Head of caudate nucleus (tissue), 42 donors: ENCODE measurements around the gene PTGS2.
A peak's percentile ranks its signal among the peaks of the same experiment; 100 is the strongest.
"Not testable (repeated sequence)": the region's sequence is repeated elsewhere in the genome, so short reads cannot be mapped to it uniquely, and the experiment has no call there.

Source experiments
- DNase-seq, 42 donors: peaks; one replicate each; pipeline versions ENCODE4 v3.0.0 to v3.0.0-alpha.2; 2020 to 2021; ENCODE audit warnings: mixed read lengths in 7 of 42
- intact Hi-C: fragments of 100-400 bp; cut with DNase I; formaldehyde crosslinking; loops from one replicate; pipeline ENCODE4 v1.15.0; 2022

The PTGS2 gene

GRCh38 chr1:186671136-186671825 is 8.9 kb downstream of the PTGS2 start:
- intact Hi-C loops, result no loop called here
- DNase-seq, result no peak

GRCh38 chr1:186670297-186671135 is 9.7 kb downstream of the PTGS2 start:
- DNase-seq, result no peak
- intact Hi-C loops, result no loop called here

GRCh38 chr1:186669784-186670183 is 10.4 kb downstream of the PTGS2 start:
- DNase-seq, intact Hi-C loops: not testable (repeated sequence)

GRCh38 chr1:186664217-186664616 is 16.0 kb downstream of the PTGS2 start:
- intact Hi-C loops, DNase-seq: not testable (repeated sequence)

GRCh38 chr1:186662752-186663151 is 17.5 kb downstream of the PTGS2 start:
- intact Hi-C loops, result no loop called here
- DNase-seq, result no peak

DNA sequence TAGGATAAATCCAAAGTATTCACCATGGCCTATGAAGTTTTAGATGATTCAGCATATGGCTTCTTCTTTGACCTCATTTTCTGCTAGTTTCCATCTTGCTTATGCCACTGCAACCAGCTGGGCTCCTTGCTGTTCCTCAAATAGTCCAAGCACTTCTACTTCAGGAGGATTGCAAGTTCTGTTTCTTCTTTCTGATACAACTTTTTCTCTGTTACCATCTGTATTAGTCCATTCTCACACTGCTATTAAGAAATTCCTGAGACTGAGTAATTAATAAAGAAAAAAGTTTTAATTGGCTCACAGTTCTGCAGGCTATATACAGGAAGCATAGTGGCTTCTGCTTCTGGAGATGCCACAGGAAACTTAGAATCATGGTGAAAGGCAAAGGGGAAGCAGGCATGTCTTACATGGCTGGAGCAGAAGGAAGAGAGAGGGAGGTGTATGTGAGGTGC is 20.3 kb downstream of the PTGS2 start:
- intact Hi-C loops, result no loop called here

DNA sequence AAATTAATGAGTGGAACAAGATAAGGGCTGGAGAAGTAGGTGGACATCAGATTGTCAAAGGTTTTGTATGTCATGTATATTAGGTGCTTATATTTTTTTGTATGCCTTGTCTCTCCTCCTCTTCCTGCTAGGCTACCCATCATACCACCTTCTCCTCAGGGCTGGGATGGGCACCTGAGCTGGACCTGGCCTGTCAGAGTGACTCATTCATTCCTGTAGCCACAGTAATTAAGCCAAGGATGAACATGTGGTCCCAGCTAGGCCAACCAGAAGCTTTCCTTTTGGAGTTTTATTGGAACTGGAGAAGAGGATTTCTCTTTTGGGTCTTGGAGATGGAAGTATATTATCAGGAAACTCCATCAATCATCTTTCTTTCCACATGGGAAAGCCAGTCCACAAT is 21.2 kb downstream of the PTGS2 start:
- intact Hi-C loops, result no loop called here

More for the DNA sequence above, 20.3 kb downstream of the PTGS2 start:
- DNase-seq, result no peak

DNA sequence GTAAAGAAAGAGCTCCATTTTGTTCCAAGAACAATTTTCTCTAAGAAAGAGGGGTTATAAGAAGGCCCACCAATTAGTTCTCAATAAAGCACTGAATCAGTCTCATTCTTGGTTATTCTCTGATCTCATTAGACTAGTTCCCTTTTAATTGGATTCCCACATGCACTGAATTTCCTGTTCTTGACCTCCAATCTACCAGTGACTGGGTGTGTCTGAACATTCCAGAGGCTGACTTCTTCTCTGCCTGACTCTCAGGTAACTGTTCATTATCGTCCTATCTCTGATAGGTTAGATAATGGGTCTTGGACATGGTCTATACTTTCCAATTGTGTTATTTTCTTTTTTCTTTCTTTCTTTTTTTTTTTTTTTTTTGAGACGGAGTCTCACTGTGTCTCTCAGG is 22.7 kb downstream of the PTGS2 start:
- intact Hi-C loops, result no loop called here

More for the DNA sequence above, 21.2 kb downstream of the PTGS2 start:
- no peak for DNase-seq

GRCh38 chr1:186655876-186656275 is 24.3 kb downstream of the PTGS2 start:
- DNase-seq, result no peak
- intact Hi-C loops, result no loop called here

More for the DNA sequence above, 22.7 kb downstream of the PTGS2 start:
- DNase-seq, result no peak

DNA sequence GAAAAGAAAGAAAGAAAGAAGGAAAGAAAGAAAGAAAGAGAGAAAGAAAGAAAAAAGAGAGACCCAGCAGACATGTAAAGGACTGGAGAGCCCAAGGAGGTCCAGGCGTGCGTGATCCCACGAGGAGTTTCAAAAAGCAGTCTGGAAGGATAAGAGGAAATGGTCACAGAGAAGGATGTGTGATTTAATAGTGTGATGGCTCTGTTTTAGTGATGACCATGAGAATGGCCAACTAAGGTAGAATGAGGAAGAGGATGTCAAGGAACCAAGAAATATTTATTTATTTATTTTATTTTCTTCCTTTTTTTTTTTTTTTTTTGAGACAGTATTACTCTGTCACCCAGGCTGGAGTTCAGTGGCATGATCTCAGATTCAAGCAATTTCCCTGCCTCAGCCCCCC is 25.5 kb downstream of the PTGS2 start:
- DNase-seq, result no peak
- intact Hi-C loops, result no loop called here

DNA sequence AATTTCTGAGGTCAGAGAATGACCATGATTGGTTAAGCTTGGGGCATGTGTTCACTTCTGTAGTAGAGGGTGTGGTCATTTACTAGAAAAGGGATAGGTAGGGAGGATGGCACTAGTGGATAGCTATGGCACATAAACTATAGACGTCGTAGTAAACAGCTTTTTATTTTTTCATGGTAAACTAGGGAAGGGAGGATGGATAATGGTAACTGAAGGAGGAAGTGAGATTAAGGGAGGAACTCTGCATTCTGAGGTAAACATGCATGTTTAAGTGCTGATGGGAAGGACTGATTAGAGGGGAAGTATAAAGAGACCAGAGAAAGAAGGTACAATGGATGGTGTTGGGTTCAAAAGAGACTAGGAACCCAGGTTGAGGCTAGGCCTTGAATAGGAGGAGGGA is 26.9 kb downstream of the PTGS2 start:
- no peak for DNase-seq
- intact Hi-C loops, result no loop called here

DNA sequence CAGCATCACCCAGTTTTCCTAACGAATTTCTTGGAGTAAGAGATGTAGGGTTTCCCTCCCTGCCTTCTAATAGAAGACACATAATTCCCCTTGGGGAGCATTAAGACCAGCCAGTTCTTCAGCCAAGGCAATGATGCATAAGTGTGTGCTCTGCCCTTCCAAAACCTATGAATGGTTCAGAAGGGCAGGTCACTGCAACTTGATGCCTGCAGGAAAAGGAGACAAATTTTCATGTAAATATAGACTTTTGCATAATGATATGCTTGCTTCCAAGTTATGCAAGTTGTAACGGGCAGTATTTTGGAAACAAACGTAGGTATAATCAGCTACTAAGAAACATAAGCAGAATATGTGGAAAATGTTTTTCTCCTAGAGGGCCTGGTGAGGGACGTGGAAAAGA is 31.6 kb downstream of the PTGS2 start:
- no peak for DNase-seq
- intact Hi-C loops, result no loop called here

DNA sequence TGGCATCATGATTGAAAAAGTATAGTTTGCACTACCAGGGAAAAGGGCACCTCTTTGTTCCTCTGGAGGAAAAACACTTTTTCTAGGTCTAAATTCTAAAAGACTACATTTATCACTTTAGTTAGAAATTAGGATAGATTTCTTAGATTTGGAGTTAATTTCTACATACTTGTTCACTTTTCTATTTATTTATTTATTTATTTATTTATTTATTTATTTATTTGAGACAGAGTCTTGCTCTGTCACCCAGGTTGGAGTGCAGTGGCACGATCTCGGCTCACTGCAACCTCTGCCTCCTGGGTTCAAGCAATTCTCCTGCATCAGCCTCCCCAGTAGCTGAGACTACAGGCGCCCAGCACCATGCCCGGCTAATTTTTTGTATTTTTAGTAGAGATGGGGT is 32.2 kb downstream of the PTGS2 start:
- intact Hi-C loops, DNase-seq: not testable (repeated sequence)

DNA sequence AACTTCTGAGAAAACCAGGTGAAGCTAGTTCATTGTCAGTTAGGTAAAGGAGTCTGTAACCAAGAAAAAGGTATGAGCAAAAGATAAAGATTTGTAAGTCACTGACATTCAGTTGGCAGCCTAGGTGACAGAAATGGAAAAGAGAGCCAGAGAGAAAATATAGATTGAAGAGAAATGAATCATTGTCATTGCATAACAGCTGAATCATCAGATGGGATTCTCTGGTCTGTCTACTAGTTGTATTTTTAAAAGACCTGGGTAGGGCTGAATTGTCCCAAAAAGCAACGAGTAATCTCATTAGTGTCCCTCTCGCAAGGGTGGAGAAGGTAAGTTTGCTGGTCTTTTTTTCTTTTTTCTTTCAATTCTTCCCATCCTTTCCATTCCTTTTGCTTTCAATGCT is 36.6 kb downstream of the PTGS2 start:
- peak in 4 of 42 donors; percentile 9 to 43 (median 15) for DNase-seq

GRCh38 chr1:186637567-186637966 is 42.7 kb downstream of the PTGS2 start:
- DNase-seq, intact Hi-C loops: not testable (repeated sequence)

More for the DNA sequence above, 36.6 kb downstream of the PTGS2 start:
- intact Hi-C loops, result no loop called here

- no peak for DNase-seq
- intact Hi-C loops, result no loop called here
Measured at GRCh38 chr1:186636786-186637185, 43.4 kb downstream of the PTGS2 start.

- intact Hi-C loops, result no loop called here
- no peak for DNase-seq
Measured at GRCh38 chr1:186634511-186634910, 45.7 kb downstream of the PTGS2 start.

DNA sequence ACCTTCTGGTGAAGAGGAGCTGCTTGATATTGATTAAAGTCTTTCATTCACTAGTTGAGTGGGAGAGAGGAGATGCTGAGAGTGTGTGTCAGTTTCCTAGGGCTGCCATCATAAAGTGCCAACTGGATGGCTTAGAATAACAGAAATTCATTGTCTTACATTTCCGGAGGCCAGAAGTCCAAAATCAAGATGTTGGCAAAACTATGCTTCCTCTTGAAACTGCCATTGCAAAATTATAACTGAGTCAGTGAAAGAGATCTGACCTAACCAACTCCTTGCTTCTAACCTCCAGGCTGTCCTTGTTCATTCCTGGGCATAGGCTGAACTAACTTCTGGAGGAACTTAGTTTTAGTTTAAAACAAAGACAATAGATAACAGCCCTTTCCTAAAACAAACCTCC is 47.1 kb downstream of the PTGS2 start:
- intact Hi-C loops, result no loop called here
- DNase-seq, result no peak

DNA sequence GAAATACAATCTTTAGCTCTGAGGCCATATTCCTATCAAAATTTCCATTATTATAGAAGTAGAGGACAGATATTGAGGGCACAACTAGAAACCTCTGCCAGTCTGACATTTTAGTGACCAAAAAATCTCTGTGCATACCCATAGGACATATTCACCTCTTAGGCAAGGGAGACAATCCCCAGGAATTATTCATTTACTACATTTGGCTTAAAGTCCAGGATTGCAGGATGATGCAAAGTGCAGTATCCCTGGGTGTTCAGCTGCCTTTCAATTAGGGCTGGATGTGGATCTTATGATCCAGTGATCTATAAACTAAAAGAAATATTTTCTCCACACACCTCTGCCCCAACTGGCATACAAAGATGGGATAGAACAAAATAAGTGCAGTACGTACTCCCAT is 50.9 kb downstream of the PTGS2 start:
- no peak for DNase-seq
- intact Hi-C loops, result no loop called here

DNA sequence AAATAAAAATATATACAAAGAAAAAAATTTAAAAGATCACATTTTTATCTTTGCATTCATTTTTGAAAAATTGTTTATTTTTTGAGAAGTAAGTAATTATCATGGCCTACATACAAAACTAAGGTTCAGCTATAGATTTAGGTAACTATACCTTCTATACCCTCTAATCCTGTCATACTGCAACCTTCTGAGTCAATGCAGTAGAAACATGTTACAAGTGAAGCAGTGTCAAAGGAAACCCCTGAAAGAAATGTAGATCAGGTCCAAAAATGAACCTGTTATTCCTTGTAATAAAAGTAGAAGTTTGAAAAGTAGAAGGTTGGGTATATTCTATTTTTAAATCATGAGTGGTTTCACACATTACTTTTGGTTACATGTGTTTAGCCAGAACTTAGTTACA is 51.3 kb downstream of the PTGS2 start:
- no peak for DNase-seq
- intact Hi-C loops, result no loop called here
